CD4-positive, CD25-positive, alpha-beta regulatory T cell (primary cell): ENCODE data around the gene NUMA1. TPM values are rescaled to one million over a fixed set of nuclear protein-coding genes. Genes with fewer than 3 reads are reported as not detected.

Experiments used
- ATAC-seq, 2 donors: fragments of 150-1000 bp; cut with Tn5 transposase; one replicate each; pipeline ENCODE4 v1.10.0; 2021; ENCODE audit warnings: low read depth in 2 of 2, moderate number of reproducible peaks in 2 of 2, moderate library complexity in 1 of 2
- DNase-seq, 3 donors: peaks; one replicate each; pipeline versions ENCODE4 v3.0.0 to v3.0.0-alpha.2; 2012 to 2022; ENCODE audit warnings: mixed read lengths in 1 of 3
- H3K27ac ChIP-seq: one replicate; pipeline ENCODE4 v1.7.0; 2013; ENCODE audit warnings: mild to moderate bottlenecking, low read length; ENCODE audit not compliant: insufficient read depth, poor library complexity, severe bottlenecking
- H3K27me3 ChIP-seq: one replicate; pipeline ENCODE4 v1.7.0; 2013; ENCODE audit warnings: low read length; ENCODE audit not compliant: control insufficient read depth, insufficient read depth
- H3K36me3 ChIP-seq: one replicate; pipeline ENCODE4 v1.7.0; 2013; ENCODE audit warnings: mild to moderate bottlenecking, low read length, moderate library complexity; ENCODE audit not compliant: control insufficient read depth, insufficient read depth
- H3K4me1 ChIP-seq: 2 replicates; pipeline ENCODE4 v1.7.0; 2013; ENCODE audit warnings: mild to moderate bottlenecking, low read length; ENCODE audit not compliant: insufficient read depth, control insufficient read depth, poor library complexity, severe bottlenecking
- H3K4me3 ChIP-seq: one replicate; pipeline ENCODE4 v1.7.0; 2013; ENCODE audit warnings: low read depth, mild to moderate bottlenecking, low read length, moderate library complexity
- H3K9me3 ChIP-seq, 2 experiments: 1 replicate in 1 of 2; 2 replicates in 1 of 2; pipeline ENCODE4 v1.7.0; 2013; ENCODE audit warnings: low read length in 2 of 2, mild to moderate bottlenecking in 1 of 2, moderate library complexity in 1 of 2; ENCODE audit not compliant: control insufficient read depth in 2 of 2
- H3K27ac Mint-ChIP-seq, 3 donors: one replicate each; pipeline ENCODE4 v1.8.0; 2020 to 2022; ENCODE audit warnings: mild to moderate bottlenecking in 3 of 3, mixed read lengths in 3 of 3, moderate library complexity in 2 of 3
- H3K27me3 Mint-ChIP-seq: one replicate; pipeline ENCODE4 v1.8.0; 2022; ENCODE audit warnings: mild to moderate bottlenecking, mixed read lengths
- H3K36me3 Mint-ChIP-seq: one replicate; pipeline ENCODE4 v1.8.0; 2020; ENCODE audit warnings: mixed read lengths
- H3K4me1 Mint-ChIP-seq, 4 donors: one replicate each; pipeline ENCODE4 v1.8.0; 2020 to 2022; ENCODE audit warnings: mixed read lengths in 4 of 4, mild to moderate bottlenecking in 1 of 4
- H3K4me3 Mint-ChIP-seq, 4 donors: one replicate each; pipeline ENCODE4 v1.8.0; 2020 to 2022; ENCODE audit warnings: mild to moderate bottlenecking in 4 of 4, mixed read lengths in 4 of 4, moderate library complexity in 3 of 4
- H3K9me3 Mint-ChIP-seq, 7 donors: one replicate each; pipeline ENCODE4 v1.8.0; 2020 to 2022; ENCODE audit warnings: mixed read lengths in 7 of 7, mild to moderate bottlenecking in 3 of 7, moderate library complexity in 2 of 7
- polyA plus RNA-seq, 4 donors: library from polyadenylated mRNA; unstranded; fragments of 300-500 nt; fragmentation: Illumina TruSeq; gene quantifications; one replicate each; pipeline ENCODE4 v1.2.3, GENCODE V29; 2021
- total RNA-seq: library from RNA; stranded (reverse); gene quantifications from one replicate; pipeline ENCODE4 v1.2.3, GENCODE V29; 2022

Gene NUMA1
- total and polyA plus RNA-seq, 5 donors from 2014 or later, result 14.0 to 272 (median 23.5) TPM

DNA sequence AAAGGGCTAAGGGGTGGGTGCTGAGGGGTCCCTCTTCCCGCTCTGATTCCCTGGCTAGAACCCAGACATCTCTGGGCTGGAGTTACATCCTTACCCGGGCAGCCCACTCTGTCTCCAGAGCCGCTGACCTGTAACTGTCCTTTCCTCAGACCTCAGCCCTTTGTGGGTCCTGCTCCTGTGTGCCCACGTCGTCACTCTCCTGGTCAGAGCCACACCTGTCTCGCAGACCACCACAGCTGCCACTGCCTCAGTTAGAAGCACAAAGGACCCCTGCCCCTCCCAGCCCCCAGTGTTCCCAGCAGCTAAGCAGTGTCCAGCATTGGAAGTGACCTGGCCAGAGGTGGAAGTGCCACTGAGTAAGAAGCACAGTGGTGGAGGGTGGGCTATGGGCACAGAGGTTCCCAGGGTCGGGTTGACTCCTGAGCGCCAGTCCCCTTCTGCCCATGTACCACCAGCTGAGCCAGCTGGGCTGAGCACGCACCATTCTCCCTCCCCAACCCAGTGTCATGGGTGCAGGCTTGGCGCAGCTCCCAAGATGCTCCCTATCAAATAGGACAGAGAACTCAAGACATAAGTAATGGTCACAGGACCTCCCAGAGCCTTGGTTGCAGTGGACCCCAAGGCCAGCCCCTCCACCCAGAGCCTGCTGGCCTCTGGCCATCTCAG lies 80.0 kb downstream of the NUMA1 start:
- Histone ChIP-seq H3K27me3 (no peaks in the 10 kb centered on the region), H3K27ac (no peak overlapping the region), H3K4me3 (no peak overlapping the region), H3K9me3 (no peaks in the 10 kb centered on the region), H3K4me1 (peaks cover 24% of the 10 kb centered on the region), H3K36me3 (peaks cover 38% of the 10 kb centered on the region)
- DNase-seq (no peak), ATAC-seq (no peak)
- Mint-ChIP-seq H3K27me3 (no peaks in the 10 kb centered on the region), H3K9me3 (no peaks in the 10 kb centered on the region), H3K36me3 (peaks cover 22% of the 10 kb centered on the region), H3K4me3 (peak overlapping the region in 1 of 4 donors; percentile 92), H3K27ac (peak overlapping the region in 1 of 3 donors; percentile 5), H3K4me1 (peaks cover 10 to 39% (median 22%) of the 10 kb centered on the region in 4 donors)

DNA sequence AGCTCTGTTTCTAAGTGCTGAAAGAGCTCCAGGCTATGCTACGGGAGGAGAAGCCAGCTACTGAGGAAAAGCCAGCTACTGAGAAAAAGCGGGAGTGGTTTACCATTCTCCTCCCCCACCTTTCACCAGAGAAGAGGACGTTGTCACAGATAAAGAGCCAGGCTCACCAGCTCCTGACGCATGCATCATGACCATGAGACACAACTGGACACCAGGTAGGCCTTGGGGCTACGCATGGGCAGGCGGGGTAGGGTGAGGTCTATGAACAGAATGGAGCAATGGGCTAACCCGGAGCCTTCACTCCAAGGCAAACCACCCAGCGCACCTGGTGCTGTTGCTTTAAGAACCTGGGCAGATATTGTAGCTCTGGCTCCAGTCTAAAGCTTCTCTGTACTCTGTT lies 80.5 kb downstream of the NUMA1 start:
- Histone ChIP-seq H3K4me1 (peaks cover 24% of the 10 kb centered on the region), H3K4me3 (peak overlapping the region; percentile 84), H3K9me3 (no peaks in the 10 kb centered on the region), H3K27ac (no peak overlapping the region), H3K27me3 (no peaks in the 10 kb centered on the region), H3K36me3 (peaks cover 34% of the 10 kb centered on the region)
- Mint-ChIP-seq H3K27ac (peak overlapping the region; percentile 96 to 98 (median 98)), H3K27me3 (no peaks in the 10 kb centered on the region), H3K36me3 (peaks cover 22% of the 10 kb centered on the region), H3K4me3 (peak overlapping the region; percentile 82 to 92 (median 86)), H3K4me1 (peaks cover 10 to 39% (median 22%) of the 10 kb centered on the region in 4 donors), H3K9me3 (no peaks in the 10 kb centered on the region)
- no peak for ATAC-seq
- no peak for DNase-seq

DNA sequence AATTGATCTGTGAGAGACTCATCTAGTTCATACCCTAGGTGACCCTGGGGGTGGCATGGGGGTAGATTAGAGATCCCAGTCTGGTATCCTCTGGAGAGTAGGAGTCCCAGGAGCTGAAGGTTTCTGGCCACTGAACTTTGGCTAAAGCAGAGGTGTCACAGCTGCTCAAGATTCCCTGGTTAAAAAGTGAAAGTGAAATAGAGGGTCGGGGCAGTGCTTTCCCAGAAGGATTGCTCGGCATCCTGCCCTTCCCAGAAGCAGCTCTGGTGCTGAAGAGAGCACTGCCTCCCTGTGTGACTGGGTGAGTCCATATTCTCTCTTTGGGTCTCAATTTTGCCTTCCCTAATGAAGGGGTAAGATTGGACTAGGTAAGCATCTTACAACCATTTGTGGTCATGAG lies 81.0 kb downstream of the NUMA1 start:
- no peak for ATAC-seq
- H3K4me1 Mint-ChIP-seq, result peaks cover 10 to 39% (median 22%) of the 10 kb centered on the region in 4 donors

DNA sequence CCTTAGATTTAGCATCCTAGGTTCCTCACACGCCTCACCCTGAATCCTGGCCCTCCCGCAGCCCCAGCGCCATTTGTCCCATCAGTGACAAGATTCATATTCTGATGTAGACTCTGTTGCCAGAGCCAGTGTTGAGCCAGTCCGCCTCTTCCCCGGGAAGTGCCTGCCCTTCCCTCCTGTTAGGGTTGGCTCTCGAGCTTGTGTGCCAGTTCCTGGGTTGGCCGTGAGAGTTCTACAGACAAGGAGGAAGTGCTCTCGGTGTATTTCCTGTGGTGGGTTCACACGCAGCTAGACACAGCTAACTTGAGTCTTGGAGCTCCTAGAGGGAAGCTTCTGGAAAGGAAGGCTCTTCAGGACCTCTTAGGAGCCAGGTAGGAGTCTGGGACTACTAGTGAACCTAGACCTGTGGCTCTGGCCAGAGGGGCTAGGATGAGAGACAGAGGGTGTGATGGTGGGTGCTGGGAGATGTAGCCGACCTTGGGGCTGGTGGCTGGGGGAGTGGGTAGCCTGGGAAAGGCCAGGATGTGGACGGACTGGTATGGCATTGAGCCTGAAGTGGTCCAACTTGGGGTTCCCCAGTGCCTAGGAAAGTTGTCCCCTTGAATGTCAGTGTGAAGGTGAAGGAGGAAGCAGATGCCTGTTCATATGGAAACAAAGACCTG lies 81.6 kb downstream of the NUMA1 start, which contains the start of gene IL18BP:
Gene IL18BP, plus strand, starts transcription at position 261 of the 662 bp plus-strand sequence. CDS start 1,076 bp downstream, outside the sequence.
- ATAC-seq (peak; percentile 72 to 75), DNase-seq (peak in 2 of 3 donors; percentile 42 to 81)
- Histone ChIP-seq H3K4me1 (peaks cover 24% of the 10 kb centered on the region), H3K27me3 (no peaks in the 10 kb centered on the region), H3K4me3 (peak within 1 kb of the TSS; percentile 84), H3K9me3 (no peaks in the 10 kb centered on the region), H3K27ac (peak within 1 kb of the TSS; percentile 55), H3K36me3 (peaks cover 24% of the 10 kb centered on the region)
- H3K27me3 Mint-ChIP-seq, result no peaks in the 10 kb centered on the region
- peak within 1 kb of the TSS; percentile 96 to 98 (median 98) for H3K27ac Mint-ChIP-seq
- peaks cover 19% of the 10 kb centered on the region for H3K36me3 Mint-ChIP-seq
- H3K9me3 Mint-ChIP-seq, result no peaks in the 10 kb centered on the region
- peak within 1 kb of the TSS; percentile 82 to 92 (median 86) for H3K4me3 Mint-ChIP-seq
- peaks cover 10 to 39% (median 22%) of the 10 kb centered on the region in 4 donors for H3K4me1 Mint-ChIP-seq

More for the DNA sequence above, 81.0 kb downstream of the NUMA1 start:
- H3K36me3 Mint-ChIP-seq, result peaks cover 23% of the 10 kb centered on the region
- no peaks in the 10 kb centered on the region for H3K9me3 ChIP-seq
- H3K4me1 ChIP-seq, result peaks cover 24% of the 10 kb centered on the region
- DNase-seq, result no peak
- H3K27me3 Mint-ChIP-seq, result no peaks in the 10 kb centered on the region
- peak overlapping the region; percentile 82 to 92 (median 86) for H3K4me3 Mint-ChIP-seq
- H3K27ac ChIP-seq, result peak overlapping the region; percentile 55
- peaks cover 30% of the 10 kb centered on the region for H3K36me3 ChIP-seq
- H3K4me3 ChIP-seq, result peak overlapping the region; percentile 84
- H3K27ac Mint-ChIP-seq, result peak overlapping the region; percentile 96 to 98 (median 98)
- no peaks in the 10 kb centered on the region for H3K9me3 Mint-ChIP-seq
- no peaks in the 10 kb centered on the region for H3K27me3 ChIP-seq

DNA sequence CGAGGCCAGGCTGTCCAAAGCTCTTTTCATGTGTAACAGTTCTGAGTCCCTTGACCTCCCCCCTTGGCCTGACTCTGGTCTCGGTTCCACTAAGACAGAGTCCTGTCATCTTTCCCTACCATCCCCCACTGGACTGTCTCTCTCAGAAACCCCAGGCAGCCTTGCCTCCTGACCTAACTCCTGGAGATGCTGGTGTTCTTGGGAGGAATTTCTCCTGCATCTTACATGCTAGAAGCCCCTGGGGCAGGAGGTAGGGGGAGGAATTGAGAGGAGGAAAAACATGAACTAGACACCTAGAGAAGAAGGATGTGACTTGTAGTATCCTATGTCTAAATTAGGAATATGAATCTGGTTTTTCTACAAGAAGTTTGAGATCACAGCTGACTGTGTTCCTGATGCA lies 82.3 kb downstream of the NUMA1 start:
- H3K36me3 Mint-ChIP-seq, result peaks cover 24% of the 10 kb centered on the region
- DNase-seq (no peak), ATAC-seq (no peak)
- H3K4me3 Mint-ChIP-seq, result peak overlapping the region in 2 of 4 donors; percentile 88 to 92
- Histone ChIP-seq H3K27me3 (no peaks in the 10 kb centered on the region), H3K4me3 (no peak overlapping the region), H3K36me3 (peaks cover 17% of the 10 kb centered on the region), H3K9me3 (no peaks in the 10 kb centered on the region), H3K4me1 (peaks cover 24% of the 10 kb centered on the region), H3K27ac (no peak overlapping the region)
- H3K27ac Mint-ChIP-seq, result peak overlapping the region; percentile 96 to 98 (median 98)
- no peaks in the 10 kb centered on the region for H3K27me3 Mint-ChIP-seq
- peaks cover 14 to 39% (median 22%) of the 10 kb centered on the region in 4 donors for H3K4me1 Mint-ChIP-seq
- no peaks in the 10 kb centered on the region for H3K9me3 Mint-ChIP-seq

DNA sequence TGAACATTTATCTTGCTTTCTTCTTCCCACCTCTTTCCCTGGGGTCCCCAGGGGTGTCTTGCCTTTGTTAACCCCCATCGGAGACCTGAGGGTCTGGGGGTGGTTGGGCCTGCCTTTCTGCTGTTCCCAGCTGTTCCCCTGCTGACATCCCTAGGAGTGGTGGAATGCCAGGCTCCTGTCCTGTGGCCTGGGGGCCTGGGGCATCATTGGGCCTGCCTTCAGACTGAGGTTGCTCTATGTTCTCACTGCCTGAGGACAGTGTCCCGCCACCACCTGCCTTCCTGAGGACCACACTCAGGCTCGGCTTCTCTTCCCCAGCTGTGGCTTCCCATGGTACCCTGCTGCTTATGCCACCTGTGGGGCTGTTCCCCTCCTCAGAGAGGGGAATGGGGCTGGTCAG lies 82.7 kb downstream of the NUMA1 start:
- Histone ChIP-seq H3K9me3 (no peaks in the 10 kb centered on the region), H3K27me3 (no peaks in the 10 kb centered on the region), H3K36me3 (peaks cover 15% of the 10 kb centered on the region), H3K4me3 (no peak overlapping the region), H3K27ac (no peak overlapping the region), H3K4me1 (peaks cover 24% of the 10 kb centered on the region)
- no peak for DNase-seq
- Mint-ChIP-seq H3K36me3 (peaks cover 25% of the 10 kb centered on the region), H3K4me1 (peaks cover 15 to 39% (median 24%) of the 10 kb centered on the region in 4 donors), H3K4me3 (no peak overlapping the region), H3K9me3 (no peaks in the 10 kb centered on the region), H3K27ac (peak overlapping the region in 1 of 3 donors; percentile 20), H3K27me3 (no peaks in the 10 kb centered on the region)
- ATAC-seq, result no peak

DNA sequence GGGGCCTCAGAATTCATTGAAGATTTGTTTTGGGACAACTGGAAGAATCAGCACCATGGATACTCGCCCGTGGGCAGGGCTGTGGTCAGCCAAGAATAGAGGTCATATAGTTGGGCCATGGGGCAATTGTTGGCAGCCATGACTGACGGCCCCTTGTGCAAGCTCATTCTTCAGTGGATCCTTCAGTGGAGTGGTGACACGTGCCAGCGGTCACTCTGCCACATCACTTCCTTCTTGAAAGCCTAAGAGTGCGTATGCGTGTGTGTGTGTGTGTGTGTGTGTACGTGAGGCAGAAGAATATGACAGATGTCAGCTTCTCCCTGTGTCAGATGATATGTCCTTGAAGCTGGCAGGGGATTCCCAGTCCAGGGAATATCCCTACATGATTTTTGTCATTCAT lies 83.4 kb downstream of the NUMA1 start:
- Histone ChIP-seq H3K4me3 (no peak overlapping the region), H3K27me3 (no peaks in the 10 kb centered on the region), H3K36me3 (peaks cover 12% of the 10 kb centered on the region), H3K27ac (no peak overlapping the region), H3K9me3 (no peaks in the 10 kb centered on the region), H3K4me1 (peaks cover 24% of the 10 kb centered on the region)
- Mint-ChIP-seq H3K27me3 (no peaks in the 10 kb centered on the region), H3K4me3 (peak overlapping the region in 1 of 4 donors; percentile 29), H3K9me3 (no peaks in the 10 kb centered on the region), H3K27ac (peak overlapping the region in 1 of 3 donors; percentile 38), H3K36me3 (peaks cover 19% of the 10 kb centered on the region), H3K4me1 (peaks cover 15 to 33% (median 24%) of the 10 kb centered on the region in 4 donors)
- ATAC-seq (peak in 1 of 2 donors; percentile 13), DNase-seq (no peak)
